Liver (tissue), 9 donors: ENCODE results near the gene PLXDC1. TPM values are rescaled to one million over a fixed set of nuclear protein-coding genes. Genes with fewer than 3 reads are reported as not detected.

Experiments used
- DNase-seq: peaks from one replicate; pipeline ENCODE4 v3.0.0-alpha.2; 2017; ENCODE audit warnings: low spot score
- H3K27ac ChIP-seq, 2 donors: one replicate each; pipeline ENCODE4 v1.7.0; 2013; ENCODE audit warnings: inconsistent platforms in 2 of 2, low read length in 2 of 2, control low read depth in 1 of 2, low read depth in 1 of 2, mild to moderate bottlenecking in 1 of 2
- H3K27me3 ChIP-seq, 4 donors: one replicate each; pipeline versions ENCODE4 v1.6.1 to v1.7.0; 2013; ENCODE audit warnings: low read length in 3 of 4, inconsistent platforms in 1 of 4, mild to moderate bottlenecking in 1 of 4, moderate library complexity in 1 of 4; ENCODE audit not compliant: control insufficient read depth in 4 of 4, insufficient read depth in 4 of 4
- H3K36me3 ChIP-seq, 4 donors: one replicate each; pipeline versions ENCODE4 v1.6.1 to v1.7.0; 2013; ENCODE audit warnings: low read length in 3 of 4, mild to moderate bottlenecking in 3 of 4, low read depth in 1 of 4, moderate library complexity in 1 of 4; ENCODE audit not compliant: control insufficient read depth in 4 of 4, insufficient read depth in 3 of 4
- H3K4me1 ChIP-seq, 4 donors: one replicate each; pipeline versions ENCODE4 v1.6.1 to v1.7.0; 2013; ENCODE audit warnings: low read length in 3 of 4, mild to moderate bottlenecking in 3 of 4, moderate library complexity in 1 of 4; ENCODE audit not compliant: control insufficient read depth in 4 of 4, insufficient read depth in 4 of 4
- H3K4me3 ChIP-seq, 3 donors: one replicate each; pipeline versions ENCODE4 v1.6.1 to v1.7.0; 2013; ENCODE audit warnings: low read length in 3 of 3, control low read depth in 1 of 3, low read depth in 1 of 3, mild to moderate bottlenecking in 1 of 3
- H3K9ac ChIP-seq, 2 donors: one replicate each; pipeline ENCODE4 v1.7.0; 2013; ENCODE audit warnings: low read length in 2 of 2, mild to moderate bottlenecking in 2 of 2, moderate library complexity in 2 of 2, control low read depth in 1 of 2, low read depth in 1 of 2
- H3K9me3 ChIP-seq, 4 donors: one replicate each; pipeline versions ENCODE4 v1.6.1 to v1.7.0; 2013; ENCODE audit warnings: low read length in 3 of 4; ENCODE audit not compliant: control insufficient read depth in 4 of 4
- EGR1 ChIP-seq, 2 donors: IDR thresholded peaks; 2 replicates each; pipeline ENCODE4 v1.6.1; 2016 to 2018; ENCODE audit warnings: antibody characterized with exemption in 2 of 2, low read depth in 2 of 2
- FOXA1 ChIP-seq: IDR thresholded peaks from 2 replicates; pipeline ENCODE4 v1.6.1; 2016; ENCODE audit warnings: antibody characterized with exemption
- FOXA2 ChIP-seq: IDR thresholded peaks from 2 replicates; pipeline ENCODE4 v1.6.1; 2016; ENCODE audit warnings: antibody characterized with exemption
- GABPA ChIP-seq, 2 donors: IDR thresholded peaks in 1 of 2; conservative IDR thresholded peaks in 1 of 2; 2 replicates each; pipeline ENCODE4 v1.6.1; 2016; ENCODE audit warnings: antibody characterized with exemption in 2 of 2, mild to moderate bottlenecking in 1 of 2, moderate library complexity in 1 of 2
- HNF4A ChIP-seq, 2 donors: conservative IDR thresholded peaks; 2 replicates each; pipeline ENCODE4 v1.6.1; 2016; ENCODE audit warnings: antibody characterized with exemption in 2 of 2, mild to moderate bottlenecking in 2 of 2
- HNF4G ChIP-seq: IDR thresholded peaks from 2 replicates; pipeline ENCODE4 v1.6.1; 2016; ENCODE audit warnings: antibody characterized with exemption
- JUND ChIP-seq, 2 donors: IDR thresholded peaks; 2 replicates each; pipeline ENCODE4 v1.6.1; 2016; ENCODE audit warnings: antibody characterized with exemption in 2 of 2
- NR2F2 ChIP-seq: IDR thresholded peaks from 2 replicates; pipeline ENCODE4 v1.6.1; 2016; ENCODE audit warnings: antibody characterized with exemption
- RAD21 ChIP-seq, 2 donors: IDR thresholded peaks; 2 replicates each; pipeline ENCODE4 v1.6.1; 2016; ENCODE audit warnings: antibody characterized with exemption in 2 of 2, mild to moderate bottlenecking in 2 of 2
- RXRA ChIP-seq, 2 donors: IDR thresholded peaks; 2 replicates each; pipeline ENCODE4 v1.6.1; 2017 to 2018; ENCODE audit warnings: antibody characterized with exemption in 2 of 2, mild to moderate bottlenecking in 1 of 2
- SP1 ChIP-seq: IDR thresholded peaks from 2 replicates; pipeline ENCODE4 v1.6.1; 2018; ENCODE audit warnings: antibody characterized with exemption, mild to moderate bottlenecking
- TAF1 ChIP-seq: conservative IDR thresholded peaks from 2 replicates; pipeline ENCODE4 v1.6.1; 2016; ENCODE audit warnings: antibody characterized with exemption, mild to moderate bottlenecking
- YY1 ChIP-seq: IDR thresholded peaks from 2 replicates; pipeline ENCODE4 v1.6.1; 2016; ENCODE audit warnings: antibody characterized with exemption, mild to moderate bottlenecking
- WGBS: extraction: QIAGEN DNeasy Blood & Tissue Kit; methylation state at CpG from one replicate; pipeline ENCODE4 v1.1.7; 2013; 5-methylcytosine and 5-hydroxymethylcytosine counted together
- polyA plus RNA-seq, 2 donors: library from polyadenylated mRNA; stranded (reverse) in 1 of 2; unstranded in 1 of 2; fragments of 200-250 nt in 1 of 2; fragments of >200 nt in 1 of 2; fragmentation: Nextera tagmentation in 1 of 2; extraction: Ambion mirVana in 1 of 2; gene quantifications; one replicate each; pipeline versions ENCODE4 v1.2.1 to v1.2.3, GENCODE V29; 2013 to 2015
- total RNA-seq, 2 donors: library from RNA; depleted of rRNA; stranded (reverse); fragments of >200 nt; gene quantifications; one replicate each; pipeline ENCODE4 v1.2.3, GENCODE V29; 2014
- TF ChIP-seq, protein P1 (sequence below): IDR thresholded peaks from 2 replicates; pipeline ENCODE4 v1.6.1; 2016; ENCODE audit warnings: antibody characterized with exemption
- TF ChIP-seq, protein P2 (sequence below): fragments of 150-350 bp; IDR thresholded peaks from 2 replicates; pipeline ENCODE4 v1.5.1; 2017; ENCODE audit warnings: improper control_type of control experiment, low read depth, low read length; ENCODE audit not compliant: missing input control
- TF ChIP-seq, protein P3 (sequence below): IDR thresholded peaks from 2 replicates; pipeline ENCODE4 v1.6.1; 2016; ENCODE audit warnings: antibody characterized with exemption, mild to moderate bottlenecking
- TF ChIP-seq, protein P4 (sequence below): IDR thresholded peaks from 2 replicates; pipeline ENCODE4 v1.6.1; 2016; ENCODE audit warnings: antibody characterized with exemption
- donor health status: healthy.
- donor health status: healthy.
- donor health status: healthy.
- donor health status: healthy.
- donor health status: healthy.

PLXDC1 gene
- total and polyA plus RNA-seq, 4 donors, result 0.14 to 0.84 (median 0.30) TPM

DNA sequence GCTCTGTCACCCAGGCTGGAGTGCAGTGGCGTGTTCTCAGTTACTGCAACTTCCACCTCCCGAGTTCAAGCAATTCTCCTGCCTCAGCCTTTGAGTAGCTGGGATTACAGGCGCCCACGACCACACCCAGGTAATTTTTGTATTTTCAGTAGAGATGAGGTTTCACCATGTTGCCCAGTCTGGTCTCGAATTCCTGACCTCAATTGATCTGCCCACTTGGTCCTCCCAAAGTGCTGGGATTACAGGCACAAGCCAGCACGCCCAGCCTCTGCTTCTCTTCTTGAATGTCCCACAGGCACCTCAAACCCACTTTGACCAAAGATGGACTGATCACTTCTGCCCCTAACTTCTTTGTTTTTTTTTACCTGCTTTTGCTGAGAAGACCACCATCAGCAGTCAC lies 19.1 kb upstream of the PLXDC1 start:
- H3K36me3 ChIP-seq, result no peaks in the 10 kb centered on the region
- WGBS, result 73% methylated on average over 6 of the region's 6 CpGs
- H3K4me1 ChIP-seq, result peaks cover 0 to 5% (median 2%) of the 10 kb centered on the region in 4 donors
- no peak overlapping the region for H3K9ac ChIP-seq
- H3K9me3 ChIP-seq, result no peaks in the 10 kb centered on the region
- TF ChIP-seq HNF4G (no peak), FOXA1 (no peak), RAD21 (IDR thresholded peaks at IDR 0.05) (no peak), SP1 (no peak), YY1 (no peak), JUND (IDR thresholded peaks at IDR 0.05) (no peak), TAF1 (no peak), RXRA (IDR thresholded peaks at IDR 0.05) (no peak), GABPA (IDR thresholded peaks at IDR 0.05 in 1 of 2, conservative IDR thresholded peaks at IDR 0.05 in 1 of 2) (no peak), FOXA2 (no peak), EGR1 (IDR thresholded peaks at IDR 0.05; ENCODE audit: low read depth in 2 of 2) (no peak), NR2F2 (no peak)
- TF ChIP-seq, protein P1, sequence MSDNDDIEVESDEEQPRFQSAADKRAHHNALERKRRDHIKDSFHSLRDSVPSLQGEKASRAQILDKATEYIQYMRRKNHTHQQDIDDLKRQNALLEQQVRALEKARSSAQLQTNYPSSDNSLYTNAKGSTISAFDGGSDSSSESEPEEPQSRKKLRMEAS, result no peak
- TF ChIP-seq, protein P2, sequence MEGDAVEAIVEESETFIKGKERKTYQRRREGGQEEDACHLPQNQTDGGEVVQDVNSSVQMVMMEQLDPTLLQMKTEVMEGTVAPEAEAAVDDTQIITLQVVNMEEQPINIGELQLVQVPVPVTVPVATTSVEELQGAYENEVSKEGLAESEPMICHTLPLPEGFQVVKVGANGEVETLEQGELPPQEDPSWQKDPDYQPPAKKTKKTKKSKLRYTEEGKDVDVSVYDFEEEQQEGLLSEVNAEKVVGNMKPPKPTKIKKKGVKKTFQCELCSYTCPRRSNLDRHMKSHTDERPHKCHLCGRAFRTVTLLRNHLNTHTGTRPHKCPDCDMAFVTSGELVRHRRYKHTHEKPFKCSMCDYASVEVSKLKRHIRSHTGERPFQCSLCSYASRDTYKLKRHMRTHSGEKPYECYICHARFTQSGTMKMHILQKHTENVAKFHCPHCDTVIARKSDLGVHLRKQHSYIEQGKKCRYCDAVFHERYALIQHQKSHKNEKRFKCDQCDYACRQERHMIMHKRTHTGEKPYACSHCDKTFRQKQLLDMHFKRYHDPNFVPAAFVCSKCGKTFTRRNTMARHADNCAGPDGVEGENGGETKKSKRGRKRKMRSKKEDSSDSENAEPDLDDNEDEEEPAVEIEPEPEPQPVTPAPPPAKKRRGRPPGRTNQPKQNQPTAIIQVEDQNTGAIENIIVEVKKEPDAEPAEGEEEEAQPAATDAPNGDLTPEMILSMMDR, result no peak
- TF ChIP-seq, protein P3, sequence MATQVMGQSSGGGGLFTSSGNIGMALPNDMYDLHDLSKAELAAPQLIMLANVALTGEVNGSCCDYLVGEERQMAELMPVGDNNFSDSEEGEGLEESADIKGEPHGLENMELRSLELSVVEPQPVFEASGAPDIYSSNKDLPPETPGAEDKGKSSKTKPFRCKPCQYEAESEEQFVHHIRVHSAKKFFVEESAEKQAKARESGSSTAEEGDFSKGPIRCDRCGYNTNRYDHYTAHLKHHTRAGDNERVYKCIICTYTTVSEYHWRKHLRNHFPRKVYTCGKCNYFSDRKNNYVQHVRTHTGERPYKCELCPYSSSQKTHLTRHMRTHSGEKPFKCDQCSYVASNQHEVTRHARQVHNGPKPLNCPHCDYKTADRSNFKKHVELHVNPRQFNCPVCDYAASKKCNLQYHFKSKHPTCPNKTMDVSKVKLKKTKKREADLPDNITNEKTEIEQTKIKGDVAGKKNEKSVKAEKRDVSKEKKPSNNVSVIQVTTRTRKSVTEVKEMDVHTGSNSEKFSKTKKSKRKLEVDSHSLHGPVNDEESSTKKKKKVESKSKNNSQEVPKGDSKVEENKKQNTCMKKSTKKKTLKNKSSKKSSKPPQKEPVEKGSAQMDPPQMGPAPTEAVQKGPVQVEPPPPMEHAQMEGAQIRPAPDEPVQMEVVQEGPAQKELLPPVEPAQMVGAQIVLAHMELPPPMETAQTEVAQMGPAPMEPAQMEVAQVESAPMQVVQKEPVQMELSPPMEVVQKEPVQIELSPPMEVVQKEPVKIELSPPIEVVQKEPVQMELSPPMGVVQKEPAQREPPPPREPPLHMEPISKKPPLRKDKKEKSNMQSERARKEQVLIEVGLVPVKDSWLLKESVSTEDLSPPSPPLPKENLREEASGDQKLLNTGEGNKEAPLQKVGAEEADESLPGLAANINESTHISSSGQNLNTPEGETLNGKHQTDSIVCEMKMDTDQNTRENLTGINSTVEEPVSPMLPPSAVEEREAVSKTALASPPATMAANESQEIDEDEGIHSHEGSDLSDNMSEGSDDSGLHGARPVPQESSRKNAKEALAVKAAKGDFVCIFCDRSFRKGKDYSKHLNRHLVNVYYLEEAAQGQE, result no peak
- TF ChIP-seq, protein P4, sequence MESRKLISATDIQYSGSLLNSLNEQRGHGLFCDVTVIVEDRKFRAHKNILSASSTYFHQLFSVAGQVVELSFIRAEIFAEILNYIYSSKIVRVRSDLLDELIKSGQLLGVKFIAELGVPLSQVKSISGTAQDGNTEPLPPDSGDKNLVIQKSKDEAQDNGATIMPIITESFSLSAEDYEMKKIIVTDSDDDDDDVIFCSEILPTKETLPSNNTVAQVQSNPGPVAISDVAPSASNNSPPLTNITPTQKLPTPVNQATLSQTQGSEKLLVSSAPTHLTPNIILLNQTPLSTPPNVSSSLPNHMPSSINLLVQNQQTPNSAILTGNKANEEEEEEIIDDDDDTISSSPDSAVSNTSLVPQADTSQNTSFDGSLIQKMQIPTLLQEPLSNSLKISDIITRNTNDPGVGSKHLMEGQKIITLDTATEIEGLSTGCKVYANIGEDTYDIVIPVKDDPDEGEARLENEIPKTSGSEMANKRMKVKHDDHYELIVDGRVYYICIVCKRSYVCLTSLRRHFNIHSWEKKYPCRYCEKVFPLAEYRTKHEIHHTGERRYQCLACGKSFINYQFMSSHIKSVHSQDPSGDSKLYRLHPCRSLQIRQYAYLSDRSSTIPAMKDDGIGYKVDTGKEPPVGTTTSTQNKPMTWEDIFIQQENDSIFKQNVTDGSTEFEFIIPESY, result no peak
- no peak overlapping the region for H3K27ac ChIP-seq
- no peak overlapping the region for H3K4me3 ChIP-seq
- H3K27me3 ChIP-seq, result peaks cover 0 to 3% (median 0%) of the 10 kb centered on the region in 4 donors
- DNase-seq, result no peak

DNA sequence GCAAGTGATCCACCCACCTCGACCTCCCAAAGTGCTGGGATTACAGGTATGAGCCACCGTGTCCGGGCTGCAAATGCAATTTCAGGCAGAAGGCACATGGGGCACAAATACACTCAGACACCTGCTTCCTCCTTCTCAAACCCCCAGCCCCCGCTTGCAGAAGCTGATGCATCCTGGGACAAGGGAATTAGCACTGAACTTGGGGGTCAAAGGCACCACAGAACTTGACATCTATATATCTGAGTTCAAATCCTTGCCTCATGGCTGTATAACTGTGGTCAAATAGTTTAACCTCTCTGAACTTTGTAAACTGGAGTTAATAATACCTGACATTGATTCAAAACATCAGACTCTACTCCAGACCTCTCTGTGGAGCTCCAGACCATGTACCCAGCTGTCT lies 18.7 kb upstream of the PLXDC1 start:
- Histone ChIP-seq H3K4me1 (peaks cover under 1 to 6% (median 4%) of the 10 kb centered on the region in 4 donors), H3K36me3 (no peaks in the 10 kb centered on the region), H3K27me3 (peaks cover 0 to 3% (median 1%) of the 10 kb centered on the region in 4 donors), H3K27ac (no peak overlapping the region), H3K9ac (no peak overlapping the region), H3K4me3 (no peak overlapping the region), H3K9me3 (no peaks in the 10 kb centered on the region)
- 69% methylated on average over 4 of the region's 4 CpGs for WGBS
- TF ChIP-seq, protein P4, result no peak
- TF ChIP-seq YY1, result no peak
- no peak for TF ChIP-seq JUND (IDR thresholded peaks at IDR 0.05)
- TF ChIP-seq HNF4G, result no peak
- TF ChIP-seq SP1, result no peak
- TF ChIP-seq NR2F2, result no peak
- no peak for TF ChIP-seq GABPA (IDR thresholded peaks at IDR 0.05 in 1 of 2, conservative IDR thresholded peaks at IDR 0.05 in 1 of 2)
- no peak for TF ChIP-seq HNF4A (conservative IDR thresholded peaks at IDR 0.05)
- no peak for DNase-seq
